ENCODE measurements around the gene TMEM181.

Gene TMEM181

DNA sequence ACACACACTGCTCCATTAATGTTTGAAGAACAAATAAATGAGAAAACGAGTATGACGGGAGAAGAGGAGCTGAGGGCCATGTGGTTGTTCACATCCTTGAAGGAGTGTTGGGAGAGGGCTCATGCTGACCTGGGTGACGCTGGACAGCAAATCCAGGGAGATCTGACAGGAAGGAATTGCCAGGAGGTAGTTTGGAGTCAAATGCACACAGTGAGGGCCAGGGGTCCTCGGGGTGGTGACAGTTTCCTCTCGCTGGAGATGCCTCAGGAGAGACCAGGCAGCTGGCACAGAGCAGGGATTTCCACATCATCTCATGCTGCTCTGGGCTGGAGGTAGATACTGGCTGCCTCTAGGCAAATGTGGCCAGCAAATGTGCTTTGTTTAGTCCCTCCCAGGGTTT lies 2.0 kb upstream of the TMEM181 start:
- DNase-seq, result no peak
- Mint-ChIP-seq H3K27me3 (ENCODE audit: low read depth, poor library complexity) (peaks cover 5% of the 10 kb centered on the region), H3K4me3 (no peak overlapping the region), H3K9me3 (no peaks in the 10 kb centered on the region), H3K4me1 (peaks cover 50% of the 10 kb centered on the region), H3K27ac (no peak overlapping the region), H3K36me3 (ENCODE audit: low read depth) (no peaks in the 10 kb centered on the region)
- TF ChIP-seq, protein P1, sequence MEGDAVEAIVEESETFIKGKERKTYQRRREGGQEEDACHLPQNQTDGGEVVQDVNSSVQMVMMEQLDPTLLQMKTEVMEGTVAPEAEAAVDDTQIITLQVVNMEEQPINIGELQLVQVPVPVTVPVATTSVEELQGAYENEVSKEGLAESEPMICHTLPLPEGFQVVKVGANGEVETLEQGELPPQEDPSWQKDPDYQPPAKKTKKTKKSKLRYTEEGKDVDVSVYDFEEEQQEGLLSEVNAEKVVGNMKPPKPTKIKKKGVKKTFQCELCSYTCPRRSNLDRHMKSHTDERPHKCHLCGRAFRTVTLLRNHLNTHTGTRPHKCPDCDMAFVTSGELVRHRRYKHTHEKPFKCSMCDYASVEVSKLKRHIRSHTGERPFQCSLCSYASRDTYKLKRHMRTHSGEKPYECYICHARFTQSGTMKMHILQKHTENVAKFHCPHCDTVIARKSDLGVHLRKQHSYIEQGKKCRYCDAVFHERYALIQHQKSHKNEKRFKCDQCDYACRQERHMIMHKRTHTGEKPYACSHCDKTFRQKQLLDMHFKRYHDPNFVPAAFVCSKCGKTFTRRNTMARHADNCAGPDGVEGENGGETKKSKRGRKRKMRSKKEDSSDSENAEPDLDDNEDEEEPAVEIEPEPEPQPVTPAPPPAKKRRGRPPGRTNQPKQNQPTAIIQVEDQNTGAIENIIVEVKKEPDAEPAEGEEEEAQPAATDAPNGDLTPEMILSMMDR (IDR thresholded peaks at IDR 0.05), result no peak

DNA sequence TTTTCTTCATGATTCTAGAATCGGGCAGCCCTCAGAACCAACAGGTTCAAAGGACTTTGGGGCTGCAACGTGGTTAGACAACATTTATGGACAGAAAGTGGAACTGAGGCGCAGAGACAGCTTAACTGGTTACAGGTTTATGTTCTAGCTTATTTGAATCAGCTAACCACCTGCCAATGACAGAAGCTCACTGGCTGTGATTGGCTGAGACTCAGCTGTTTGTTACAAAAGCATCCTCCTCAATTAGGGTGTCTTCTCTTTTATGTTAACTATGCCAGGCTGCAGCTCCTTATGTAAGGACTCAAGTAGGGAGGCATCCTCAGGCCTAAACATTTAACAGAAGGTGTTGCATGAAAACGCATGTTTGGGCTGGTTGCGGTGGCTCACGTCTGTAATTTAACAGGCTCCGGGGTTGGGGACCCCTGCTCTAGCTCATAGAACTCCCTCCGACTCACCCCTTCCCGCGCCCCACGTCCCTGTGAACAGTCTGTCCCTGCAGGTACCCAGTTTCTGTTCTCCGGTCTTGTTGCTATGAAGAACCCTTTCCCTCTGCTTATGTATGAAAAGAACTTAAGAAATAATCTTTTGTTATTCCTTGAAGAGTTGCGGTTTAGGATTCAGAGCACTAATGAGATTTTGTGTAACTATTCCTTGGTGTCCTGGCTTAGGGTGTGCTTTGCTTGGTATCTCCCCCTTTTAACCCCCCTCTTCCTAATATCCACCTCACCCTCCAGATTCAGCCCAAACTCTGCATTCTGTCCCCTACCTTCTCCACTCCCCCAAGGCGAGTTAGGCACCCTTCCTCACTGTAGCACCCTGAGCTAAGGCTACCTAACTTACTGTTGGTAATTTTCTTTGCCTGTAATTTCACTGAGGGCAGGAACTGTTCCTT lies 1.2 kb upstream of the TMEM181 start:
- Mint-ChIP-seq H3K27ac (no peak overlapping the region), H3K4me3 (peak overlapping the region; percentile 78), H3K36me3 (ENCODE audit: low read depth) (no peaks in the 10 kb centered on the region), H3K4me1 (peaks cover 50% of the 10 kb centered on the region), H3K9me3 (no peaks in the 10 kb centered on the region), H3K27me3 (ENCODE audit: low read depth, poor library complexity) (peaks cover 5% of the 10 kb centered on the region)
- DNase-seq, result no peak
- TF ChIP-seq, protein P1 (IDR thresholded peaks at IDR 0.05), result no peak

DNA sequence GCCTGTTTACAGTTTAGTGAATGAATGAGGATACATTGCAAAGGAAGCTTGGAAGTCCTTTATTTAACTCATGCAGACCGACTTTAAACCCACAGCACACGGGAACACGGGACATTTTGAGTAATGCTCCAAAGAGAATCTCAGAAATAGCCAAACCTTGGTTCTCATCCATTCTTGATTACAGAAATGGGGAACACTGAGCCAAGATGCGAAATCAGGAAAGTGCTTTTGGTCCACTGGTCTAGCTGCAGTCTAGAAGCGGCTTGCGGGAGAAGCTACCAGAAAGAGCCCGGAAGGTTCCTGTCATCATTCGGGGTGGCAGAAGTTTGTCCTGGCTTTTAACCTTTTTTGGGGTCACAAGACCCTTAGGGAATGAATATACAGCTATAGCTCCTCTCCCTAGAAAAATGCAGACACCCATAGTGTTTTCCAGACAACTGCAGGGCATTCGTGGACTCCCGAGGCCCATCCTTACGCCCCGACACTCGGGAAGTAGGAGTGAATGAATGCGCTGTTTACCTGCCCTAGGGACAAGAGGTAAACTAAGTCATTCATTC lies 475 bp upstream of the TMEM181 start:
- TF ChIP-seq, protein P1 (IDR thresholded peaks at IDR 0.05), result no peak
- H3K27ac Mint-ChIP-seq, result peak overlapping the region; percentile 13
- peaks cover 50% of the 10 kb centered on the region for H3K4me1 Mint-ChIP-seq
- H3K9me3 Mint-ChIP-seq, result no peaks in the 10 kb centered on the region
- H3K4me3 Mint-ChIP-seq, result peak overlapping the region; percentile 78
- no peaks in the 10 kb centered on the region for H3K36me3 Mint-ChIP-seq (ENCODE audit: low read depth)
- H3K27me3 Mint-ChIP-seq (ENCODE audit: low read depth, poor library complexity), result peaks cover 5% of the 10 kb centered on the region
- DNase-seq, result no peak

DNA sequence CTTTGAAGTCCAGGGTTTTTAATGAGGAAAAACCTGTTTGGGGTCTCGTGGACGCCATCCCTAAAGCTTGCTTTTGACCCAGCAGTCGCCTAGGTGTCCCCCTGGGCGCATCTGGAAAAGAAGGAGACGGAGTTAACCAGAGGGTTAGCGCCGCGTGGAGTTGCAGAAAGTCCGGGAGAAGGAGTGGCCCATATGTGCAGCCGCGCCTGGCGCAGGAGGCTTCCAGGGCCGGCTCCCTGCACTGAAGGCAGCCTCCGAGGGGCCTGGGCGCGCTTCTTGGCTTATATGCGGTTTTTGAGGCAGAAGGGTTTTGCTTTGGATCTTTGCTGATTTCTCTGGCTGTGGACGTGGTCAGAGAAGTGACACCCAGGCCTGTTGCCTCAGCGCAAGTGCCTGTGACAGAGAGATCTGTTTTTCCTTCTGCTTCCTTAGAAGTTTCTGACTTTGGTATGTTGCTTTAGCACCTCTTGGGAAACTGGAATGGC lies 987 bp downstream of the TMEM181 start:
- Mint-ChIP-seq H3K9me3 (no peaks in the 10 kb centered on the region), H3K4me1 (peaks cover 51% of the 10 kb centered on the region), H3K27ac (peak overlapping the region; percentile 96), H3K36me3 (ENCODE audit: low read depth) (no peaks in the 10 kb centered on the region), H3K27me3 (ENCODE audit: low read depth, poor library complexity) (peaks cover 2% of the 10 kb centered on the region), H3K4me3 (peak overlapping the region; percentile 96)
- TF ChIP-seq, protein P1 (IDR thresholded peaks at IDR 0.05), result no peak
- DNase-seq, result peak; percentile 36

DNA sequence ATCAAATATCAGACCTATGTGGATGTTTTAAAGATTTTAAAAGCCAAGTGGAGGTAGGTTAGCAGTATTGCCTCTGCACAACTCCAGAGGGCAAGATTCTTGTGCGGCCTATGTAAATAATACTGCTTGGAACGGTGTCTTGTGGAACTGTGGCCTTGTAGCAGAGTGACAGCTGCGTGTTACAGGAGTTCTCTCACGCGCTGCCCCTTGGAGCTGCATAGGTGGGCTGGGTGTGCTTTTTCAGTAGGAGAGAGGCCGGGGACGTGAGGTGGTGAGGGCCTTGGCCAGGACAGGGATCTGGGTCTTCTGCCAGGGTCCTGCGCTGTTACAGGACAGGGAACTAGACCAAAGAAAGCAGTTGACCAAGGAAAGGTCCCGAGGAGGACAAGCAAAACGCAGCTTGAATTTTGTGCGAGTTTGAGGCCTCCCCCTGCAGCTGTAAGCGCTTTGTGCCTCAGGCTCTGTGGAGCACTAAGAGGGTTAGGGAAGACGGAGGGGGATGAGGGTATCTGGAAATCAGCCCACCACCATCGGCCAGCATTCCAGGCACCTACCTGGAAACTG lies 1.5 kb downstream of the TMEM181 start:
- Mint-ChIP-seq H3K4me3 (peak overlapping the region; percentile 96), H3K36me3 (ENCODE audit: low read depth) (no peaks in the 10 kb centered on the region), H3K4me1 (peaks cover 52% of the 10 kb centered on the region), H3K9me3 (no peaks in the 10 kb centered on the region), H3K27me3 (ENCODE audit: low read depth, poor library complexity) (peaks cover 2% of the 10 kb centered on the region), H3K27ac (peak overlapping the region; percentile 49)
- DNase-seq, result no peak
- TF ChIP-seq, protein P1 (IDR thresholded peaks at IDR 0.05), result no peak

All from nephron progenitor cell (in vitro differentiated cells).